GM23338 (cell line): ENCODE data around the gene NPHS1. TPM values are rescaled to one million over a fixed set of nuclear protein-coding genes. Genes with fewer than 3 reads are reported as not detected.

Experiments
- ATAC-seq: fragments of 200-7000 bp; cut with Tn5 transposase; 3 replicates; pipeline ENCODE4 v1.9.1; 2020
- DNase-seq: peaks from one replicate; pipeline ENCODE4 v3.0.0-alpha.2; 2015; ENCODE audit warnings: low spot score
- H2AFZ ChIP-seq: fragments of 200-600 bp; sonication (generic); 2 replicates; pipeline ENCODE4 v1.8.0; 2016; ENCODE audit warnings: antibody characterized with exemption, mild to moderate bottlenecking, moderate library complexity
- H3F3A ChIP-seq: fragments of 200-600 bp; sonication (generic); replicated peaks from 2 replicates; pipeline ENCODE4 v1.8.0; 2017; ENCODE audit warnings: antibody characterized with exemption, mixed run types, low read depth
- H3K27ac ChIP-seq: fragments of 200-600 bp; sonication (generic); 2 replicates; pipeline ENCODE4 v1.6.1; 2016; ENCODE audit warnings: low read depth
- H3K27me3 ChIP-seq: fragments of 200-600 bp; sonication (generic); 2 replicates; pipeline ENCODE4 v1.8.0; 2016; ENCODE audit warnings: mild to moderate bottlenecking, mixed run types, moderate library complexity; ENCODE audit not compliant: insufficient read depth
- H3K36me3 ChIP-seq: fragments of 200-600 bp; sonication (generic); 2 replicates; pipeline ENCODE4 v1.8.0; 2016; ENCODE audit warnings: mild to moderate bottlenecking; ENCODE audit not compliant: insufficient read depth
- H3K4me1 ChIP-seq: fragments of 200-600 bp; sonication (generic); 2 replicates; pipeline ENCODE4 v1.8.0; 2016; ENCODE audit warnings: mild to moderate bottlenecking, moderate library complexity; ENCODE audit not compliant: insufficient read depth
- H3K4me2 ChIP-seq: fragments of 200-600 bp; sonication (generic); 2 replicates; pipeline ENCODE4 v1.7.1; 2017; ENCODE audit warnings: mixed run types
- H3K4me3 ChIP-seq: fragments of 200-600 bp; sonication (generic); 2 replicates; pipeline ENCODE4 v1.6.1; 2016; ENCODE audit warnings: mixed run types
- H3K79me2 ChIP-seq: fragments of 200-600 bp; sonication (generic); replicated peaks from 2 replicates; pipeline ENCODE4 v1.8.0; 2017; ENCODE audit warnings: mild to moderate bottlenecking; ENCODE audit not compliant: insufficient read depth
- H3K9me2 ChIP-seq: fragments of 200-600 bp; sonication (generic); 2 replicates; pipeline ENCODE4 v1.8.0; 2017; ENCODE audit not compliant: insufficient read depth
- H4K20me1 ChIP-seq: fragments of 200-600 bp; sonication (generic); replicated peaks from 2 replicates; pipeline ENCODE4 v1.8.0; 2017; ENCODE audit warnings: mild to moderate bottlenecking; ENCODE audit not compliant: insufficient read depth
- H3K27ac Mint-ChIP-seq: 2 replicates; pipeline ENCODE4 v1.8.0; 2020; ENCODE audit warnings: inconsistent platforms, mild to moderate bottlenecking, moderate library complexity, mixed read lengths
- H3K27me3 Mint-ChIP-seq: 3 replicates; pipeline ENCODE4 v1.8.0; 2022; ENCODE audit warnings: low read depth, mild to moderate bottlenecking, moderate library complexity, mixed read lengths, inconsistent platforms; ENCODE audit not compliant: insufficient read depth, poor library complexity
- H3K36me3 Mint-ChIP-seq: 3 replicates; pipeline ENCODE4 v1.8.0; 2021; ENCODE audit warnings: low read depth, mild to moderate bottlenecking, inconsistent platforms, moderate library complexity, mixed read lengths
- H3K4me1 Mint-ChIP-seq: 3 replicates; pipeline ENCODE4 v1.8.0; 2020; ENCODE audit warnings: mild to moderate bottlenecking, inconsistent platforms, mixed read lengths
- H3K4me3 Mint-ChIP-seq: 3 replicates; pipeline ENCODE4 v1.8.0; 2021; ENCODE audit warnings: moderate library complexity, mild to moderate bottlenecking, inconsistent platforms, mixed read lengths
- H3K9me3 Mint-ChIP-seq: 3 replicates; pipeline ENCODE4 v1.8.0; 2020; ENCODE audit warnings: moderate library complexity, mild to moderate bottlenecking, inconsistent platforms, mixed read lengths
- CREB1 ChIP-seq: fragments of 250-450 bp; sonication (Bioruptor Pico); IDR thresholded peaks from 2 replicates; pipeline ENCODE4 v1.5.0; 2020; ENCODE audit warnings: low read depth, mild to moderate bottlenecking, moderate library complexity
- EZH2 ChIP-seq: fragments of 200-600 bp; sonication (generic); IDR thresholded peaks from one replicate; pipeline ENCODE4 v1.8.0; 2017; ENCODE audit warnings: antibody characterized with exemption, mild to moderate bottlenecking, low read depth; ENCODE audit not compliant: unreplicated experiment
- JUNB ChIP-seq: IDR thresholded peaks from one replicate; pipeline ENCODE4 v1.6.1; 2016; ENCODE audit warnings: antibody characterized with exemption; ENCODE audit not compliant: unreplicated experiment
- NANOG ChIP-seq: IDR thresholded peaks from 2 replicates; pipeline ENCODE4 v1.6.1; 2016; ENCODE audit warnings: antibody characterized with exemption, borderline replicate concordance
- POLR2AphosphoS5 ChIP-seq: IDR thresholded peaks from 2 replicates; pipeline ENCODE4 v1.6.1; 2016; ENCODE audit warnings: antibody characterized with exemption, low read depth
- STAT1 ChIP-seq: IDR thresholded peaks from one replicate; pipeline ENCODE4 v1.6.1; 2016; ENCODE audit warnings: antibody characterized with exemption; ENCODE audit not compliant: unreplicated experiment
- ZNF114 ChIP-seq: fragments of 250-450 bp; sonication (Bioruptor Pico); IDR thresholded peaks from 2 replicates; pipeline ENCODE4 v1.5.0; 2020; ENCODE audit warnings: mild to moderate bottlenecking, moderate library complexity
- ZNF331 ChIP-seq: fragments of 250-450 bp; sonication (Bioruptor Pico); IDR thresholded peaks from 2 replicates; pipeline ENCODE4 v1.5.0; 2020; ENCODE audit warnings: low read depth, mild to moderate bottlenecking, moderate library complexity
- polyA plus RNA-seq: library from polyadenylated mRNA; unstranded; fragments of >200 nt; fragmentation: Nextera tagmentation; extraction: Ambion mirVana; gene quantifications from 2 replicates; pipeline ENCODE4 v1.2.1, GENCODE V29; 2016
- total RNA-seq: library from RNA; depleted of rRNA; stranded (reverse); fragments of >200 nt; shearing (Covaris generic); gene quantifications from 2 replicates; pipeline ENCODE4 v1.2.3, GENCODE V29; 2014
- TF ChIP-seq, protein P1 (sequence below), 2 experiments: fragments of 200-600 bp in 1 of 2; sonication (generic) in 1 of 2; conservative IDR thresholded peaks; 2 replicates each; pipeline versions ENCODE4 v1.5.1 to v1.6.1; 2016 to 2017; ENCODE audit warnings: antibody characterized with exemption in 2 of 2, low read depth in 2 of 2, mild to moderate bottlenecking in 2 of 2, moderate library complexity in 1 of 2
- TF ChIP-seq, protein P2 (sequence below): IDR thresholded peaks from 2 replicates; pipeline ENCODE4 v1.6.1; 2016; ENCODE audit warnings: antibody characterized with exemption
- TF ChIP-seq, protein P3 (sequence below): IDR thresholded peaks from one replicate; pipeline ENCODE4 v1.6.1; 2018; ENCODE audit warnings: antibody characterized with exemption; ENCODE audit not compliant: unreplicated experiment

Gene NPHS1
- total and polyA plus RNA-seq, 2 experiments from 2014 or later, result 1.0 to 1.3 TPM

DNA sequence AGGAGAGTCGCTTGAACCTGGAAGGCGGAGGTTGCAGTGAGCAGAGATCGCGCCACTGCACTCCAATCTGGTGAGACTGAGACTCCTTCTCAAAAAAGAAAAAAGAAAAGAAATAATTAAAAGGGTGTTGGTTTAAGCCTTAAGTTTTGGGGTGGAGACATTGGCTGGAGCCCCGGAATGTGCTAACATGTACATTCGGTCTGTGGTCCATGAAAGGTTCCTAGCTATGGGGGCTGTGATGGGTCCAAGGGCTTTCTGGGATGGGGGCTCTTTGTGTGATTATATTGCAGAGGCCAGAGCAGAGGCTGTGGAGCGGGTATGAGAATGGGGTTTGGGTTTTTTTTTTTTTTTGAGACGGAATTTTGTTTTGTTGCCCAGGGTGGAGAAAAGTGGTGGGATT lies 33.6 kb upstream of the NPHS1 start (continued):
- TF ChIP-seq, protein P1, sequence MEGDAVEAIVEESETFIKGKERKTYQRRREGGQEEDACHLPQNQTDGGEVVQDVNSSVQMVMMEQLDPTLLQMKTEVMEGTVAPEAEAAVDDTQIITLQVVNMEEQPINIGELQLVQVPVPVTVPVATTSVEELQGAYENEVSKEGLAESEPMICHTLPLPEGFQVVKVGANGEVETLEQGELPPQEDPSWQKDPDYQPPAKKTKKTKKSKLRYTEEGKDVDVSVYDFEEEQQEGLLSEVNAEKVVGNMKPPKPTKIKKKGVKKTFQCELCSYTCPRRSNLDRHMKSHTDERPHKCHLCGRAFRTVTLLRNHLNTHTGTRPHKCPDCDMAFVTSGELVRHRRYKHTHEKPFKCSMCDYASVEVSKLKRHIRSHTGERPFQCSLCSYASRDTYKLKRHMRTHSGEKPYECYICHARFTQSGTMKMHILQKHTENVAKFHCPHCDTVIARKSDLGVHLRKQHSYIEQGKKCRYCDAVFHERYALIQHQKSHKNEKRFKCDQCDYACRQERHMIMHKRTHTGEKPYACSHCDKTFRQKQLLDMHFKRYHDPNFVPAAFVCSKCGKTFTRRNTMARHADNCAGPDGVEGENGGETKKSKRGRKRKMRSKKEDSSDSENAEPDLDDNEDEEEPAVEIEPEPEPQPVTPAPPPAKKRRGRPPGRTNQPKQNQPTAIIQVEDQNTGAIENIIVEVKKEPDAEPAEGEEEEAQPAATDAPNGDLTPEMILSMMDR (conservative IDR thresholded peaks at IDR 0.05; ENCODE audit: low read depth in 2 of 2), result no peak
- TF ChIP-seq STAT1 (no peak), CREB1 (no peak), ZNF331 (CRISPR knock-in tag) (no peak)
- TF ChIP-seq, protein P2, sequence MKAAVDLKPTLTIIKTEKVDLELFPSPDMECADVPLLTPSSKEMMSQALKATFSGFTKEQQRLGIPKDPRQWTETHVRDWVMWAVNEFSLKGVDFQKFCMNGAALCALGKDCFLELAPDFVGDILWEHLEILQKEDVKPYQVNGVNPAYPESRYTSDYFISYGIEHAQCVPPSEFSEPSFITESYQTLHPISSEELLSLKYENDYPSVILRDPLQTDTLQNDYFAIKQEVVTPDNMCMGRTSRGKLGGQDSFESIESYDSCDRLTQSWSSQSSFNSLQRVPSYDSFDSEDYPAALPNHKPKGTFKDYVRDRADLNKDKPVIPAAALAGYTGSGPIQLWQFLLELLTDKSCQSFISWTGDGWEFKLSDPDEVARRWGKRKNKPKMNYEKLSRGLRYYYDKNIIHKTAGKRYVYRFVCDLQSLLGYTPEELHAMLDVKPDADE, result no peak
- TF ChIP-seq, protein P3, sequence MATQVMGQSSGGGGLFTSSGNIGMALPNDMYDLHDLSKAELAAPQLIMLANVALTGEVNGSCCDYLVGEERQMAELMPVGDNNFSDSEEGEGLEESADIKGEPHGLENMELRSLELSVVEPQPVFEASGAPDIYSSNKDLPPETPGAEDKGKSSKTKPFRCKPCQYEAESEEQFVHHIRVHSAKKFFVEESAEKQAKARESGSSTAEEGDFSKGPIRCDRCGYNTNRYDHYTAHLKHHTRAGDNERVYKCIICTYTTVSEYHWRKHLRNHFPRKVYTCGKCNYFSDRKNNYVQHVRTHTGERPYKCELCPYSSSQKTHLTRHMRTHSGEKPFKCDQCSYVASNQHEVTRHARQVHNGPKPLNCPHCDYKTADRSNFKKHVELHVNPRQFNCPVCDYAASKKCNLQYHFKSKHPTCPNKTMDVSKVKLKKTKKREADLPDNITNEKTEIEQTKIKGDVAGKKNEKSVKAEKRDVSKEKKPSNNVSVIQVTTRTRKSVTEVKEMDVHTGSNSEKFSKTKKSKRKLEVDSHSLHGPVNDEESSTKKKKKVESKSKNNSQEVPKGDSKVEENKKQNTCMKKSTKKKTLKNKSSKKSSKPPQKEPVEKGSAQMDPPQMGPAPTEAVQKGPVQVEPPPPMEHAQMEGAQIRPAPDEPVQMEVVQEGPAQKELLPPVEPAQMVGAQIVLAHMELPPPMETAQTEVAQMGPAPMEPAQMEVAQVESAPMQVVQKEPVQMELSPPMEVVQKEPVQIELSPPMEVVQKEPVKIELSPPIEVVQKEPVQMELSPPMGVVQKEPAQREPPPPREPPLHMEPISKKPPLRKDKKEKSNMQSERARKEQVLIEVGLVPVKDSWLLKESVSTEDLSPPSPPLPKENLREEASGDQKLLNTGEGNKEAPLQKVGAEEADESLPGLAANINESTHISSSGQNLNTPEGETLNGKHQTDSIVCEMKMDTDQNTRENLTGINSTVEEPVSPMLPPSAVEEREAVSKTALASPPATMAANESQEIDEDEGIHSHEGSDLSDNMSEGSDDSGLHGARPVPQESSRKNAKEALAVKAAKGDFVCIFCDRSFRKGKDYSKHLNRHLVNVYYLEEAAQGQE, result no peak

DNA sequence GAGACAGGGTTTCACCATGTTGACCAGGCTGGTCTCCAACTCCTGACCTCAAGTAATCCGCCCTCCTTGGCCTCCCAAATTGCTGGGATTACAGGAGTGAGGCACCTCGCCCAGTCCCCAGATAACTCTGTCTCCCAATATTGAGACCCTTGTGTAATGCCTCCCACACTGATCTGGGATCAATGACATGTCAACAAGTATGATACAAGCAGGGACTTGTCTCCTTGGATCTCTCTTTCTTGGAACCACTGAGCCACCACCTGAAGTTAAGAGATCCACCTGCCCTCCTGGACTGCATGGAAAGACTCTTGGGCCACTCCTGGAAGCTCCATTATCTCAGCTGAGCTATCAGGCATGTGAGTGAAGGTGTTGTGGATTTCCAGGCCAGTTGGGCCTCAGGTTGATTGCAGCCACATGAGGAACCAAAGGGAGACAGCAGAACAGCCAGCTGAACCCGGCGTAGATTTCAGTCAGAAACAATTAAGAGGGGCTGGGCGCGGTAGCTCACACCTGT lies 33.0 kb upstream of the NPHS1 start:
- H3K4me1 ChIP-seq, result no peaks in the 10 kb centered on the region
- ATAC-seq (no peak), DNase-seq (no peak)
- Mint-ChIP-seq H3K36me3 (peaks cover 38% of the 10 kb centered on the region), H3K27me3 (peaks cover 13% of the 10 kb centered on the region), H3K27ac (no peak overlapping the region), H3K9me3 (no peaks in the 10 kb centered on the region), H3K4me1 (no peaks in the 10 kb centered on the region), H3K4me3 (no peak overlapping the region)
- no peak overlapping the region for H2AFZ ChIP-seq
- no peaks in the 10 kb centered on the region for H3F3A ChIP-seq
- H3K36me3 ChIP-seq, result peaks cover 8% of the 10 kb centered on the region; the same call in 1 of the 2 replicates
- no peaks in the 10 kb centered on the region for H3K9me2 ChIP-seq
- H3K79me2 ChIP-seq, result no peaks in the 10 kb centered on the region
- H4K20me1 ChIP-seq, result no peaks in the 10 kb centered on the region; the same call in 1 of the 2 replicates
- H3K4me2 ChIP-seq, result no peak overlapping the region
- no peaks in the 10 kb centered on the region for H3K27me3 ChIP-seq
- H3K27ac ChIP-seq, result no peak overlapping the region
- no peak overlapping the region for H3K4me3 ChIP-seq
- TF ChIP-seq STAT1 (no peak), JUNB (no peak), ZNF114 (CRISPR knock-in tag) (no peak), EZH2 (no peak), ZNF331 (CRISPR knock-in tag) (no peak), POLR2AphosphoS5 (no peak), NANOG (no peak)
- TF ChIP-seq, protein P1 (conservative IDR thresholded peaks at IDR 0.05; ENCODE audit: low read depth in 2 of 2), result no peak
- TF ChIP-seq, protein P3, result no peak
